Measurements from ENCODE around the gene EMP1.

DNA sequence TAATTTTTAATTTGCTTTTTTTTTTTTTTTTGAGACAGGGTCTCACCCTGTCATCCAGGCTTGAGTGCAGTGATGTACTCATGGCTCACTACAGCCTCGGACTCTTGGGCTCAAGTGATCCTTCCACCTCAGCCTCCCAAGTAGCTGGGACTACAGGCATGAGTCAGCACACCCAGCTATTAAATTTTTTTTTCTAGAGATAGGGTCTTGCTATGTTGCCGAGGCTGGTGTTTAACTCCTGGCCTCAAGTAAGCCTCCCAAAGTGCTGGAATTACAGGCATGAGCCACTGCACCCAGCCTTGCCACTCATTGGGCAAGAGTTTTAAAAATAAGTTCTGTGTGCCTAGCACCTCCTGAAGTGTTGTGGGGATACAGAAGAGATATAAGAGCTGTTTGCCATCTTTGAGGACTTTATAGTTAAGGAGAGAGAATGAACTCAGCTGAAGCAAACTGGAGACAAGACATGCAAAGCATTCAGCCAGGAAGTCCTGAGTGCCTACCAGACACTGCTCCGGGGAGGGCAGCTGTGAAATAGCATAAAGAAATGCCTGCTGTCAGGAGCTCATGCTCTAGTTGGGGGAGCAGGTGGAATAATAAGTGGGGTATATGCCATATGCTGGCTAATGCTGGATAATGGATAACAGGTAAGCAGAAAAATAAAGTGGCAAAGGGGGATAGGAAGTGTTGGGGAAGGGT is 15.0 kb upstream of the EMP1 start:
- TF ChIP-seq, protein P1, sequence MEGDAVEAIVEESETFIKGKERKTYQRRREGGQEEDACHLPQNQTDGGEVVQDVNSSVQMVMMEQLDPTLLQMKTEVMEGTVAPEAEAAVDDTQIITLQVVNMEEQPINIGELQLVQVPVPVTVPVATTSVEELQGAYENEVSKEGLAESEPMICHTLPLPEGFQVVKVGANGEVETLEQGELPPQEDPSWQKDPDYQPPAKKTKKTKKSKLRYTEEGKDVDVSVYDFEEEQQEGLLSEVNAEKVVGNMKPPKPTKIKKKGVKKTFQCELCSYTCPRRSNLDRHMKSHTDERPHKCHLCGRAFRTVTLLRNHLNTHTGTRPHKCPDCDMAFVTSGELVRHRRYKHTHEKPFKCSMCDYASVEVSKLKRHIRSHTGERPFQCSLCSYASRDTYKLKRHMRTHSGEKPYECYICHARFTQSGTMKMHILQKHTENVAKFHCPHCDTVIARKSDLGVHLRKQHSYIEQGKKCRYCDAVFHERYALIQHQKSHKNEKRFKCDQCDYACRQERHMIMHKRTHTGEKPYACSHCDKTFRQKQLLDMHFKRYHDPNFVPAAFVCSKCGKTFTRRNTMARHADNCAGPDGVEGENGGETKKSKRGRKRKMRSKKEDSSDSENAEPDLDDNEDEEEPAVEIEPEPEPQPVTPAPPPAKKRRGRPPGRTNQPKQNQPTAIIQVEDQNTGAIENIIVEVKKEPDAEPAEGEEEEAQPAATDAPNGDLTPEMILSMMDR (IDR thresholded peaks at IDR 0.05), result no peak
- TF ChIP-seq POLR2AphosphoS5 (IDR thresholded peaks at IDR 0.05), result no peak
- no peak for TF ChIP-seq POLR2A (IDR thresholded peaks at IDR 0.05)
